HG02970 (cell line): ENCODE data around the gene NDNF.

ENCODE experiments used
- ATAC-seq: cut with Tn5 transposase; IDR thresholded peaks from one replicate; pipeline ENCODE4 v1.9.1; 2021; ENCODE audit warnings: mild to moderate bottlenecking, moderate library complexity, moderate number of reproducible peaks; ENCODE audit not compliant: unreplicated experiment, low FRiP score

The NDNF gene

DNA sequence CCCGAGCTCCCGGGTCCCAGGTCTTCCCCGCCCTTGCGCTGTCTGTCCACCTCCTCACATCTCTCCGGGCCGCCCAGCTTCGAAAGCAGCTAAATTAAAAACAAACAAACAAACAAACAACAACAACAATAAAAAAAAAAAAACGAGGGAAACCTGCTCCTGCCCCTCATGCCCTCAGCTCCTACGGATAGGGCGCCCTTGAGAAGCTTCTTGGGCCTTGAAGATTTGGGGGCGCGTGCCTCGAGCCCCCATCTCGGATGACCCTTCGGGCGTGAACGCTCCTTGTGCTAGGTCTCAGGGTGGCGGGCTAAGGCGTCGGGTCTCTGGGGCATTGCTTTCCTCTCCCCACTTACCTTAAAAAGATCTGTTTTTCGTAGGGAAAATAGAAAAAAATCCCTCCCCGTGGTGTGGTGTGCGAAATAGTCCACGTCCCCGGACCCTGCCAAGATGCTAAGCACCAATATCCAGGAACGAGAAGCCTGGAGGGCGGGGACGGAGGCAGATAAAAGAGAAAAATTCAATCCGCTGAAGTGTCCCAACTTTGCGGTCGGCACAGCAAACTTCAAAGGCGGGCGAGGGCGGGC lies 603 bp downstream of the NDNF start:
- ATAC-seq: no peak

DNA sequence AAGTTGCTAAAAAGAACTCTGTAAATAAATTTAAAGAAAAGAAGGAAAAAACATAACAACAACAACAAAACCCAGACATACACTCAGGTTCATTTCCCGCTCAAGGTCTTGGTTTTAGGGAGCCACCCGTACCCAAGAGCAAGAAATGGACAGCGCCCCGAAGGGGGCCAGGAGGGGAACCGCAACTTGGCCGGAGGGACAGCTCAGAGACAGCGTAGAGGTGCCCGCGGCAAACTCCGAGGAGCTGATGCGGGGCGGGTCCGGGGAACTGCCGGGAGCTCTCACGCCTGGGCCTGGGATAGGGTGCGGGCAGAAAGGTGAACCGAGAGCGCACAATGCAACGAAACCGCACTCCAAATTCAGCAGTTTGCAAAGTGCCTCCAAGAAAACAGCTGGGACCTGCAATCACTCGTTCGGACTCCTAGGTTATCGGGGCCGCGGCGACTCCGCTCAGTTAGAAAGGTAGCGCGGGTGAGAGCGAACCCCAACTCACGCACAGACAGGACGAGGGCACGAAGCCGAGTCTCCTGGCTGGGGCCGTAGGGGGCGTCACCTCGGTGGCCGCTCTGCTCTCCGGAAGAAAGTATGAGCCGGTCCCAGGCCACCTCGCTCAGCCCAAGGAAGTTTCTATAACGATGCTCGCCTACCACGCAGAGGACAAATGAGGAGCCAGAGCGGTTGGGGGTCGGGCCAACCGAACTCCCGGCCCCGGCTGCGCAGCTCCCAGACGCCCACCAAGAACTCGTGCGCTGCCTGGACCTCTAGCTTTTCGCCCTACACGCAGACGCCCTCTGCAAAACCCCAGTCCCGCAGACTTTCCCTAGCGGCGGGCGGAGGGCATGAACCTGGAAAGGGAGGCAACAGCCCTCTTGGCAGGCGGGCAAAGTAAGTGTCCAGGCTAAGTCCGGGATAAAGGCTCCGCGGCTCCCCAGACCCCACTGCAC lies 1.4 kb downstream of the NDNF start:
- no peak for ATAC-seq

DNA sequence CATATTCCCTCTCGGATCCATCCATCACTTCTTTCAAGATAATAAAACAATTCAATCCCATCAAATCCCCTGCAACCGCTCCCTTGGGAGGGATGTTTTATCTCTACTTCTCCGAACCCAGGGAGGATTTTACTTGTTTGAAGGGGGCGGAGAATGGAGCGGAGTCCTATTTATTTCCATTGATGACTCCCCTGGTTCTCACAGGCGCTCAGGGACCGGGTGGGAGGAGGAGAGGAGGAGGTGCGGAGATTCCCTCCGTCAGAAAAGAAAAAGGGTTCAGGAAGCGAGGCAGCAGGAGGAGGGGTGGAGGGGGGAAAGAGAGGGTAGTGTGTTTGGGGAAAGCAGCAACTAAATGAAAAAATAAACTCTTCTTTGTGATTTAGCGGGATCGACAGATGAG lies 2.1 kb downstream of the NDNF start:
- ATAC-seq: no peak

DNA sequence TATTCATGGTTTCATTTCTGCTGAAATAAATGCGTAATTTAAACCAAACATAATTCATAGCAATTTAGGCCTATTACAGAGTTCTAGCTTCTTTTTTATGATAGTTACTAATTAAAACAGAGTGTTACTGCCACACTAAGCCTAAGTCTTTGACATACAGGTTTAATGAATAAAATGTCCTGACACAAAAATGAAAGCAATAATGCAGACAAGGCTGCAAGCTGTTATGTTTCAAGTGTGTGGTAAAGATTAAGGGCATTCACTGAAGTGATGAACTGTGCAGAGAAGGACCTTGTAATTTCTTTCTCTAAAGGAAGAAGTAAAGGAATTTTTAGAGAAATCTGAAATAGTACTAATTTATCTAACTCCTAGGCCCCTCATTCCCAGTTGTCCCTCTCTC lies 2.9 kb downstream of the NDNF start:
- ATAC-seq: no peak

DNA sequence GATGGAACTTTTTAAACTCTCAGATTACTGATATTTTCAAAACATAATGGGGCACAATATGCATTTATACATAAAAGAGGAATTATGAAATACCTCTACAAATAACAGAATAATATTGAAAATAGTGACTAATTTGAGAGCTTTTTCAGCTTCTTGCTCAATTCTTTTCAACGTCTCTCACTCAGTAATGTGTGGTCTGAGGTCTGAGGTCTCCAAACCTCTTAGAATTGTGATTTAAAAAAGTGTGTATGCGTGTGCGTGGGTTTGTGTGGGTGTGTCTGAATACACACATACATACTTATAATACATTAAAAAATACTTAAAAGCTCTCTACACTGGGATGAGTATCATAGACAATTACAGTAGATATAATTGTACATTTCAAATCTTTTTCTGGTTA lies 7.9 kb downstream of the NDNF start:
- ATAC-seq: no peak

DNA sequence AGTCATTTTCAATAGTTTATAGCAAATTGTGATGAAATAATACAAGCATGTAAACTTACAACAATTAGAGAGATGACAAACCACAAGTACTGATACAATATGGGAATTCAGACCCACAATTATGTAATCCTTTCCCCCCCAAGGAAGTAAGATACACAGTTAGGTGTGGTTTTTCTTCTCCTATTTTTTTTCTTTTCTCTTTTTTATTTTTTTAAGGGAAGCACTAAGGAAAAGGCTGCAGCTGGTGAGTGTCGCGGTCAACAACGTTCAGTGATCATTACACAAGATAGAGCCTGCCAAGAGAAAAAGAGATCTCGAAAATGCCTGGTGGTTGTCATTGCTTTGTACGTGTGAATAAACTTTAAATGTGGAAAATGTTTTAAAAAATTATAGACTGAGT lies 9.8 kb downstream of the NDNF start:
- ATAC-seq: no peak

DNA sequence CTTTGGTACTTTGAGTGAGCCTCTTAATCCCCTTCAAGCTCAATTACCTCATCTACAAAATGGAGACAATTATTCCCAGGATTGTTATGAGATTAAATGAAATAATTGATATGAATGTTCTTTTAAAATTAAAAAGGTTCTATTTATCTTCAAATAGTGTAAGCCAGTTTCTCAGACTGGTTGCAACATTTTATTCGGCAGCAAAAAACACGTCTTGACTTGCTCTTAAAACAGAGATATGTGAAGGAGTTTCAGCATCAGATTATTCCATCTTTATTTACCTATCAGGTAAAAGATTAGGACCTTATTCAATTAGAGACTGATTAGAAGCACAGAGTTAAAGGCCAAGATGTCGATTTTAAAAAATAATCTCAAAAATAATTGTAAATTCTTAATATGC lies 10.5 kb downstream of the NDNF start:
- no peak for ATAC-seq

DNA sequence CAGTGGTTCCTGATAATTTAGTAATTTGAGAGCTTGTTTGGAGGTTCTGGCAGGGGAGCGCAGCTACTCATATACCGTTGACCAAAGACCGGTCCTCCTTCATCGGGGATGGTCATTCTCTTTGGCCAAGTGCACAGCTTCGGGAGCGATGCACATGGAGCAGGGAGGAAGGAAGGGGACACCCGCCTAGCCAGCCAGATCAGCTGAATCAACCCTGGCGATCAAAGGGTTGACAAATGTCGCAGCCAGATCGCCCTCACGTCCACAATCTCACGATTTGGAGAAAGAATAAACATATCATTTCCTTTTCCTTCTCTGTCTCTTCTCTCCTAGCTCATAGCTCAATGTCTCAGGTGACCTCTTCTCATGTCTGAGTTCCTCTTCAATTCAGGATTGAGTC lies 11.1 kb downstream of the NDNF start:
- ATAC-seq: no peak

DNA sequence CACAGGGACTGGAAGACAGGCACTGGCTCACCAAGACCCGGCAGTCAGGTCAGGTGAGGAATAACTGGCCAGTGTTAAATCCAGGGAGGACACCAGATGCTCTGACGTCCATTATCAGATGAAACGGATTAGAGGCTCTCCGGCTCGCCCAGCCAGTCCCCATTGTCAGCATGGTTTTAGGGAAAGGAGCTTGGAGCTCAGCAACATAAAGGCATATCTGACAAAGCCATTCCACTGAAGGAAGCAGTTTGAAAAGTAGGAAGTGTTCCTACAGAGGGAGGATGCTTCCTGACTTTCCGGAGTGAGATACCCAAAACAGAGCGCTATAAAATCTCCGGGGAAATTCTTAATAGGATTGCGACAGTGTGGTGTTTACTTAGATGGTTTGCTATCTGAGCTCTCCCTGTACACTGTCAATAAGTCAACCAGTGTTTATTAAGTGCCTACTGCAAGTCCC lies 14.8 kb downstream of the NDNF start:
- no peak for ATAC-seq

DNA sequence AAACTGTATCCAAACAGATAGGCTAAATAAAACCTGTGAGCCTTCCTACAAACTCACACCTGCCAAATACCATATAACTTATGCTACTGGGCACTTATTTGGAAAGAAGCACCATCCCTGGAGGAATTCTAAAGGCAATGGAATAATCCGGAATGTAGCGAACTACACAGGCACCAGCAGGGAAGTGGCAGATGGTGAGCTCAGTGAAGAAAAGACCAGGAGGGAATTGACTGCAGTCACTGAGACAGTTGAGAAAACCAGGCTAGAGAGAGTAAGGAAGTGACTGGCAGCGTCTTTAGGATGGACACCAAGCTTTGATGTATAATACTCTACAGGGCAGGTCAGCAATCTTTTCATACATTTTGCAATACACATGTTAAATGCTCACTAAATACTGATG lies 16.3 kb downstream of the NDNF start:
- ATAC-seq: no peak

DNA sequence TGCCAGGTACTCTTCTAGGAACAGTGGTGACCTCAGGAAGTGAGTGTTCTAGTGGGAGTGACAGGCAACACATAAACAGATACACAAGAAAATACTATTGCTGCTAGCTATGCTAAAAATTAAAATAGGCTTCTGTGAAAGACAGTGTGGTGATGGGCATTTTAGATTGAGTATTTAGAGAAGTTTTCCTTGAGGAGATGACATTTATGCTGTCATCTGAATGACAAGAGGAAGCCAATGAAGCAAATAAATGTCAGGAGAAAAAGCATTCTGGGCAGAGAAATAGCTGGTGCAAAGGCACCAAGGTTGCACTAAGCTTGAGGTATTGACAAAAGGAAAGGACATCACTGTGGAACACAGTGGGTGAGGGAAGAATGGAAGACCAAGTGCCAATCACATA lies 18.0 kb downstream of the NDNF start:
- no peak for ATAC-seq

DNA sequence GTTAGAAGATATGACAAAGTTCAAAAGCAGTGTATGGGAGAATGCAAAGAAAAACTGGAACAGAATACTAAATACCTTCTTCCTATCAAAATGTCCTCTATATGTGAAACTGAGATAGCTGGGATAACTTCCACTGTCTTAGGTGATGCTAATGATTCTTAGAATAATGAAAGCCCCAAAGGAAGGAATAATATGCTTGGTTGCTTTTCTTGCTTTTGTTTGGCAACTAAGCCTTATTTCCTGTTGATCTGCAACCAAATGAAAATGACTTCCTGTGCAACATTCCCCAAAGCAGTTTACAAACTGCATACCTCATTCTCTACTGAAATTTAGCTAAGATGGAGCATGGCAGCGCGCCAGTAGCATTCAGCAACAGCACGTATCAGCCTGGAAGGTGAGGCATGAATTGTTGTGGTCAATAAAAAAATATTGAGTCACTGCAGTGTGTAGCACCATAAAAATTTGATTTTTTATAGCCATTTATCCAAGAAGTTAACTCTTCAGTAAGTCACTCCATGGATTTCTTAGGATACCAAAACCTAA lies 18.7 kb downstream of the NDNF start:
- ATAC-seq: no peak

DNA sequence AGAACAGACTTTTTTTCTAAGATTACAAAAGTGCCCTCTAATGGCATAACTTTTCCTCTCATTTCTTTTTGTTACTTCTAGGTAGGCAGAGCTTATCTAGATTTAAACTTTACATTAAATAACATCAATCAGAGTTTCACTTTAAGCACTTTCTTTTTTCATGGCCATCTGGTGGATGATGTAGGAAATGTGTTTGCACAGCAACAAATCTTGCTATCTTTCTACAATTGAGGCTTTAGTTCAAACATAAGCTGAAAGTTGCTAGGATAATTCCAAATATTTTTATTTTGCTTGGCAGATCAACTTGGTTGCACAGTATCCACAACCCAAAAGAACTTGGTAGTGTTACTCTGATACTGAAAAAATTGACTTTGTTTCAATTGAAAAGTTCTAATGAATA lies 22.0 kb downstream of the NDNF start:
- no peak for ATAC-seq

DNA sequence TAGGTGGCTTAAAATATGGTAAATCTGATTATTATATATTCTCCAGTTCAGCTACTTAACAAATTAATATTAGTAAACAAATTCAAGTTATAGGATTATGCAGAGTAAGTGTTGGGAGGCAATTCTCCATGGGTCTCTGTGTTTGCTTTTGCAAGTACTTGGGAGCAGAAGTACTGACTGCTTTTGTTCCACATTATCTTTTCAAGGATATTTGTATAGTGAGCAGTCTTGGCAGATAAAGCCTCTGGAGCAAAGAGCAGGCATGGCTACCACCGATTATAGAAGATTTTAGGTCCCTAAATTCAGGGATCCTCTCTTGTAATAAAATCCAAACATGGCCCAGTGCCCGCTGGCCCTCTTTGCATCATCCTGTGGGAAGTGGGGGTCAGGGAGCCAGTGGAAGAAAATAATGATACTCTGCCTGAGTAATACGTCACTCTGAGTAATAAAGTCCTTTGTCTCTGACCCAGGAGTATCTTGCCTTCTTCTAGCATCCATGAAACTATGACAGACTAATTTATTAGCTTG lies 23.2 kb downstream of the NDNF start:
- no peak for ATAC-seq

DNA sequence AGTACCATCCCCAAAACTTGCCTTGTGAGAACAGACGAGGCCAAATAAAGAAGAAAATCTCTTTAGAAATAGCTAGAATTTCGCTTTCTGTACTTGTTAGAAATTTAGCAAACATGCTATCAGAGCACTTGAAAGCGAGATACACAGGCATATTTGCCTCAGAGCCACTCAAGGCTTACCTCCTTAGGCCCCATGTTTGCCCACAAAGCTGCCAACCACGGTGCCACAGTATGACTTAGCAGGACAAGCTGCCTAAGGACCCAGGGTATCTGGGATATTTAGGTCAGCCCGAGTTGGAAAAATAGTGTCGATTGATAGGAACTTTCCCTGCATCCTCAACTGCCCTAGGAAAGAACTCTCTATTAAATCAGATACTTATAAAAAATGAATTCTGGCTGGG lies 24.2 kb downstream of the NDNF start:
- no peak for ATAC-seq

DNA sequence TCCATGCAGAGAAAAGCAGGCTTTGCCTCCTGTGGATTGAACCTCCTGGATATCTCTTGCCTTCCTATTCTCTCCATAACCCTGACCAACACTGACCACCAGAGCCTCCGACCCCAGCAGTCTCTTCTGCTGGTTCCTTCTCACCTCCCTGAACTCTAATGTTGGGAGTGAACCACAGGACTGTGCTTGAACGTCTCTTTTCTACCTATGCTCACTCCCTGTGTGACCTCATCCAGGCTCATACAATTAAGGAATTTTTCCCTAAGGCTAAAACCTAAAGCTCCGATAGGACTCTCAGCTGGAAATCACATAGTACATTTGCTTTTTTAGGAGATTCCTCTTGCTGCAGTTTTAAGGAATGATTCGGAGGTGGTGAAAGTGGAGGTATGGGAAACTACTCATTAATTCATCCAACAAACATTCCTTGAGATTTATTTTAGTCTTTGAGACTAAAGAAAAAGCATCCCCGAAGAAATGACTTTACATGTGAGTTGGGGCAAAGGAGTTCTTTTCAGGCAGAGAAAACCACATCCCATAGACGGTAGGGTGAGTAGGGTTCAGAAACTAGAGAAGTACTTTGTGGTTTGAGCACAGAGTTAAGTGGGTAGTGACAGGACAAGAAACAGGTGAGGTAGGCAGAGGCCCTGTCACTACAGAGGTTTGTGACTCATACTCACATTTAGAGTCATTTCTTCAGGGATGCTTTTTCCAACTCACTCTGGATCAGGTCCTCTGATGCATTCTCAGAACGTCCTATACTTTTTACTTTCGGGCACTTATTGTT lies 30.8 kb downstream of the NDNF start:
- peak; percentile 78 for ATAC-seq

DNA sequence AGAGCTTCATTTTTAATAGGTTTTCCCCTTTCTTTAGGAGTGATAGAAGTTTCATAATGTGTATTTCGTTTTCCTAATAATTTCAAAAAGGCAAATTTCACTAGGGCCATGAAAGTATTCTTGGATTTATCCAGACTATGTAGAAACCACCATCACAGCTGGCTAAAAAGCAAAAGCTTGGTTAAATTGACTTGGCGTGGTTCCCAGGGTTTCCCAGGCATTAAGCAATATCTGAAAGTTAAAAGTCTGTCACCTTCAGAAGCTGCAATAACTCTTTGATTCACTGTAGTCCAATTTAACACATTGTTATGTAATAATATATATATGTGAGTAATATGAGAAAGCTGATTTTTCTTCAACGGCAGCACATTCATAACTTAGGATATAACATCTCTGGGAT lies 38.3 kb downstream of the NDNF start:
- no peak for ATAC-seq

DNA sequence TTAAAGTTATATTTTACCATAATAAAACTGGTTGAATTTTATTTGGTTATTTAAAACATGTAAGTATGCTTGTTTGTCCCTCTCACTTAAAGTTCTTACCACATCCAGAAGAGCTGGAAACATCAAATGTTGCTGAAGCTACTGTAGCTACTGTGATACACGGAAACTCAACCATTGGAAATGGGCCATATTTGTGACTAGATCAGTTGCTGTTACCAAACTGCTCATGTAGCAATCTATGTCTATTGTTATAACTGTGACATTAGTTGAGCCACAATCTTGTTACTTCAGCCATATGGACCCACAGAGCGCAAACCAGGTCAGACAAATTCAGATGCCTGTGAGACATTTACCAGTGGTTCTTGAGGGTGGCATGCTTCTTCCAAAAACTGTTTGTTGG lies 41.6 kb downstream of the NDNF start:
- no peak for ATAC-seq

DNA sequence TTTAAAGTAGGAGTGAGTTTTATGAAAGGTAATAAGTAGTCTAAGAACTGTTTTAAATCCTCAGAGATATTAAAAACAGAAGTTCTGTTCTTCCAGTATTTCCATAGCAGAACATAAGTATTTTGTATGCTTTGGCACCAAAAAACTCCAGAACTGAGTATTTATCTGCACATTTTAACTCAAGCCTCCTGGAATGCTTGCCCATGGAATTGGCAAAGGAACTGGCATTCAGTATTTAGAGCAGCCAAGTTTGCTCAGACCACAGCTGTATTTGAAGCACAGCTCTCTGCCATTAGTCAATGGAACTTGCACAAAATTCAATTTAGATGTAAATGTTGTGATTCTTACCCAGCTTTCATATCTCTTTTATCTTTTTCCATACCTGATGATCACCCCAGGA lies 42.2 kb downstream of the NDNF start:
- ATAC-seq: no peak

DNA sequence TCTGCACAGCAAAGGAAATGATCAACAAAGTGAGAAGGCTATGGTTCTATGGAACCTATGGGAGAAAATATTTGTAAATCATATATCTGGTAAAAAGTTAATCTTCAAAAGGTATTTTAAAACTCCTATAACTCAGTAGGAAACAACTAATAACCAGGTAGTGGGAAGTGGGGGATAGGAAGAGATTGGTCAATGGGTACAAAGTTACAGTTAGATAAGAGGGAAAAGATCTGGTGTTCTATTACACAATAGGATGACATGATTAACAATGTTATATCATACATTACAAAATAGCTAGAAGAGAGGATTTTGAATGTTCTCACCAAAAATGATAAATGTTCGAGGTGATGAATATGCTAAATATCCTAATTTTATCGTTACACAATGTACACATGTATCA lies 46.3 kb downstream of the NDNF start:
- no peak for ATAC-seq

DNA sequence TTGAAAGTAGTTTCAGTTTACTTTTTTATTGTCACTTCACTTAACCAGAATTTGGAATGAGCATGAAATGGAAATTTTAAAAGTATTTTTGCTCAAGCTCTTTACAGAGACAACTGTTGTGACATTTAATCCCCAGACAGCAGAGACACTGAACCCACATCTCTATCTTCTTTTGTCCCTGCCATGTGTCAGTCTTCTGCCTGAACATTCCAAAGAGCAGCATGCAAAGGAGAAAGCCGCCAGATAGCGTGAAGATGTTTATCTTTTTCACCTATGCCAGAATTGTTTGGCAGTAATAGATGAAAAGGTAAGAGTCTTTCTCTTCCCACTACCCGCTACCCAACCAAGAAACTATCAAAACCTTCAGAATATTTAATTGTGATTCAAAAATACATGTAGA lies 46.8 kb downstream of the NDNF start:
- ATAC-seq: no peak
